Measurements from ENCODE around the gene TDP2. TPM values are rescaled to one million over a fixed set of nuclear protein-coding genes. Genes with fewer than 3 reads are reported as not detected.

TDP2 gene
- polyA plus RNA-seq, 12 donors, result 23.6 to 60.3 (median 30.2) TPM; not detected in 1

DNA sequence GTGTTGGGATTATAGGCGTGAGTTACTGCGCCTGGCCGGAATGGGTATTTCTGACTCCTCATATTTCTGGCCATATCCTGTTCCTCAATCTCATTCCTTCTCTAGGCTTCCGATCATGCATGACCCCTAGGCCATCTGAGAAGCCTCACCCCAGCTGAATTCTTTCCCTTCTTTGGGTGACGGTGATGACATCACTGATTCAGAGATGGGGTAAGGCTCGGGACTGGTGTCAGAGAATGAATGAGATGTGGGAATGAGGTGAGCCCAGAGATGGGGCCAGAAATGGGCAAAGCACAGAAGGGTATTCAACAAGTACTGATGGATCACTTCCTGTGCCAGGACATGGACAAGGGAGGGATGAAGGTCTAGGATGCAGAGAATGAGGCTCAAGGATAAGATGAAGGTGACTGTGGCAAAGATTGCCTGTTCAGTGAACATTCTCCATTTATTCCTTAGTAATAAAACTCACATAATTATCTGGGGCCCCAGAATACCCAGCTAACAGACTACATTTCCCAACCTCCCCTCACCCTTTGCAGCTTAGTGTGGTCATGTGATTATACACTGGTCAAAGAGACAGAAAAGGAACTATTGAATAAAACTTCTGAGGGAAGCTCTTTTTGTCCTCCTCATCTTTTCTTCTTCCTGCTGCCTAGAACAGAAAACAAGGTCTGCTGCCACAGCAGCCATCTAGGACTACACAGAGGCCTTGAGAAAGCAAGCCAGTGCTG, 60.3 kb downstream of the TDP2 start:
- no peak for DNase-seq

DNA sequence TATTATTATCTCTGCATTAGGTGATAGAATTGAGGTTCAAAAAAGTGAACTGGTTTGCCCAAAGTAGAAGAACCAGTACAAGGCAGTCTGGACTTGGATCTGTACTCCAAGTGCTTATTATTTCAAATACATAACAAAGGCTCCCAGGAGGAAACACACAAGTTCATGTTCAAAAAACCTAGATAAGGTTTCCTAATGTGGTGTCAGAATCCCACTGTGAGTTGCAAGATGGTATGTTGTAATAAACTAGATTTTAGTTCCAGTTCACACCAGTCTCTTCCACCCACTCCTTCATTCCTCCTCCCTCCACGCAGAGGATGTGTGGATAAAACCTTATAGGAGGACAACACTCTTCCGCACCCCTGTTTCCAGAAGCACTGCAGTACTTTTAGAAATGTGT, 63.5 kb downstream of the TDP2 start:
- no peak for DNase-seq

DNA sequence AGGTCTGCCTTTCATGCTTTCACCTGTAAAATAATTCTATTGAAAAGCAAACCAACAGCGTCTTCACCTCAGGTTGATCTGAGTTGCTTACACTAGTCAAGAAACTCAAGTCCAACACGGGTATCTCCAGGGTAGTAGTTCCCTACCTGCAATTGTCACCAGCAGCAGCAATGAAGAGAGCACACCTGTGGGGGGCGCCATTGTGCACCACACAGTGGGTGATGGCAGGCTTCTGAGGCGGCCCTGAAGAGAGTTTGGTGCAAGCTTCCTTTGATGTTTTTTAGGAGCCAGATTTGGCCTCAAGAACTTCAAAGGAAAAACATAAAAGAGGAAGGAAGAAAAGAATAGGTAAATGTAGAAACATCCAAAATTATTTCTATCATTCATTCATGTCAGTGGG, 65.8 kb downstream of the TDP2 start:
- DNase-seq, result no peak

Other genes with a start within 250 kb of the TDP2 start
- 1 to 10 TPM in 10 of 12 donors, not detected in 2; 1.4 to 3.5 (median 2.4) TPM for gene GPLD1, start 177.3 kb downstream of the TDP2 start, polyA plus RNA-seq (ENCODE audit: insufficient read length in 12 of 12)
- 10 to 100 TPM in 5 of 12 donors, 1 to 10 TPM in 6, not detected in 1; 7.8 to 12.8 (median 9.9) TPM for gene ALDH5A1, start 171.9 kb downstream of the TDP2 start, polyA plus RNA-seq (ENCODE audit: insufficient read length in 12 of 12)
- under 1 TPM in 10 of 12 donors, not detected in 2; 0.05 to 0.20 (median 0.13) TPM for gene KIAA0319, start 20.7 kb downstream of the TDP2 start, polyA plus RNA-seq (ENCODE audit: insufficient read length in 12 of 12)
- 10 to 100 TPM in 11 of 12 donors, not detected in 1; 10.1 to 23.8 (median 18.8) TPM for gene ACOT13, start 178 bp upstream of the TDP2 start, polyA plus RNA-seq (ENCODE audit: insufficient read length in 12 of 12)
- gene C6orf62, start 52.3 kb upstream of the TDP2 start, polyA plus RNA-seq (ENCODE audit: insufficient read length in 12 of 12), result 100 to 1,000 TPM in 4 of 12 donors, 10 to 100 TPM in 8; 64.5 to 204 (median 93.1) TPM
- 10 to 100 TPM in 11 of 12 donors, not detected in 1; 12.1 to 55.5 (median 21.4) TPM for gene GMNN, start 108.0 kb upstream of the TDP2 start, polyA plus RNA-seq (ENCODE audit: insufficient read length in 12 of 12)
- not detected for gene ARMH2, start 132.0 kb upstream of the TDP2 start, polyA plus RNA-seq (ENCODE audit: insufficient read length in 12 of 12)